Small intestine (tissue), 7 donors: Measurements from ENCODE around the gene DPP6. TPM values are rescaled to one million over a fixed set of nuclear protein-coding genes. Genes with fewer than 3 reads are reported as not detected.

Experiments
- DNase-seq, 2 donors: peaks; one replicate each; pipeline versions ENCODE4 v3.0.0 to v3.0.0-alpha.2; 2013
- FAIRE-seq: peaks from 2 replicates; lab custom pipeline; 2012; peaks lifted over from hg19 to GRCh38; lab: Jason Lieb, UNC
- H3K27ac ChIP-seq, 3 donors: one replicate each; pipeline ENCODE4 v1.5.1; 2013; ENCODE audit warnings: low read length in 2 of 3, mild to moderate bottlenecking in 2 of 3, control low read depth in 1 of 3, inconsistent platforms in 1 of 3, low read depth in 1 of 3, moderate library complexity in 1 of 3
- H3K27me3 ChIP-seq, 3 donors: one replicate each; pipeline ENCODE4 v1.6.1; 2013; ENCODE audit warnings: low read length in 3 of 3, inconsistent platforms in 1 of 3; ENCODE audit not compliant: control insufficient read depth in 3 of 3, insufficient read depth in 3 of 3
- H3K36me3 ChIP-seq, 3 donors: one replicate each; pipeline ENCODE4 v1.6.1; 2013; ENCODE audit warnings: low read length in 3 of 3, inconsistent platforms in 1 of 3, low read depth in 1 of 3, mild to moderate bottlenecking in 1 of 3, moderate library complexity in 1 of 3; ENCODE audit not compliant: control insufficient read depth in 3 of 3, insufficient read depth in 2 of 3
- H3K4me1 ChIP-seq, 3 donors: one replicate each; pipeline ENCODE4 v1.6.1; 2013; ENCODE audit warnings: low read length in 2 of 3, inconsistent platforms in 1 of 3, low read depth in 1 of 3, mild to moderate bottlenecking in 1 of 3, moderate library complexity in 1 of 3; ENCODE audit not compliant: control insufficient read depth in 3 of 3, insufficient read depth in 2 of 3
- H3K4me3 ChIP-seq, 3 donors: one replicate each; pipeline ENCODE4 v1.5.1; 2013; ENCODE audit warnings: low read length in 3 of 3, control low read depth in 1 of 3, inconsistent platforms in 1 of 3, low read depth in 1 of 3, mild to moderate bottlenecking in 1 of 3, moderate library complexity in 1 of 3
- H3K9me3 ChIP-seq, 2 donors: one replicate each; pipeline ENCODE4 v1.6.1; 2013; ENCODE audit warnings: low read depth in 1 of 2, low read length in 1 of 2; ENCODE audit not compliant: control insufficient read depth in 2 of 2, insufficient read depth in 1 of 2
- WGBS, 3 donors: extraction: QIAGEN DNeasy Blood & Tissue Kit; methylation state at CpG; one replicate each; pipeline ENCODE4 v1.1.7; 2013; 5-methylcytosine and 5-hydroxymethylcytosine counted together
- polyA plus RNA-seq, 4 donors: library from polyadenylated mRNA; stranded (reverse) in 3 of 4; unstranded in 1 of 4; fragments of 200-250 nt in 3 of 4; fragments of 120-200 nt in 1 of 4; gene quantifications; one replicate each; pipeline versions ENCODE4 v1.2.1 to v1.2.3, GENCODE V29; 2013
- donor health status: healthy with polysubstance abuse.
- donor health status: control.
- donor health status: control.
- donor health status: Bipolar disorder and iron deficiency.
- donor health status: healthy.

The DPP6 gene
- polyA plus RNA-seq, 4 donors, result 0.80 to 1.8 TPM; not detected in 2

- Histone ChIP-seq H3K27ac (no peak overlapping the region), H3K36me3 (no peaks in the 10 kb centered on the region), H3K27me3 (no peaks in the 10 kb centered on the region), H3K4me1 (no peaks in the 10 kb centered on the region), H3K4me3 (no peak overlapping the region), H3K9me3 (no peaks in the 10 kb centered on the region)
- 62 to 70% (median 69%) methylated on average over 3 of the region's 3 CpGs for WGBS, 3 donors
- DNase-seq (no peak), FAIRE-seq (no peak)
Measured at GRCh38 chr7:154610903-154611302, 558.7 kb downstream of the DPP6 start.

DNA sequence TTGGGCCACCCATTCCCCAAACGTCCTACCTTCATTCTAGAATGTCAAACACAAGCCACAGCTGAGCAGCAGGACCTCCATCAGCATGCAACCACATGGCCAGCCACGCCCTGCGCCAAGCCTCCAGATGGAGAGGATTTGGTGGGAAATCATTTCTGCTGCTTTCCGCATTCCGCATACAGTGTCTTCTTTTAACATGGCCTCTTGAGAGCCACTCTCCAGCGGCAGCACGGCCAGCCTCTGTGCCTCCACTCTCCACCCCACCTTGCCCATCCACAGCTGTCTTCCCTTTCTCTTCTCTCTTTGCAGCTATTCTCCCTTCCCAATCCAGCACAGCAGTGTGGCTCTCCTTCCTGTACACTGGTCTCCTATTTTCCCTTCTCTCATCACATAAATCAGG, 561.6 kb downstream of the DPP6 start:
- no peak for FAIRE-seq
- no peak for DNase-seq
- WGBS, 3 donors, result 80 to 86% (median 81%) methylated on average over 7 of the region's 7 CpGs

DNA sequence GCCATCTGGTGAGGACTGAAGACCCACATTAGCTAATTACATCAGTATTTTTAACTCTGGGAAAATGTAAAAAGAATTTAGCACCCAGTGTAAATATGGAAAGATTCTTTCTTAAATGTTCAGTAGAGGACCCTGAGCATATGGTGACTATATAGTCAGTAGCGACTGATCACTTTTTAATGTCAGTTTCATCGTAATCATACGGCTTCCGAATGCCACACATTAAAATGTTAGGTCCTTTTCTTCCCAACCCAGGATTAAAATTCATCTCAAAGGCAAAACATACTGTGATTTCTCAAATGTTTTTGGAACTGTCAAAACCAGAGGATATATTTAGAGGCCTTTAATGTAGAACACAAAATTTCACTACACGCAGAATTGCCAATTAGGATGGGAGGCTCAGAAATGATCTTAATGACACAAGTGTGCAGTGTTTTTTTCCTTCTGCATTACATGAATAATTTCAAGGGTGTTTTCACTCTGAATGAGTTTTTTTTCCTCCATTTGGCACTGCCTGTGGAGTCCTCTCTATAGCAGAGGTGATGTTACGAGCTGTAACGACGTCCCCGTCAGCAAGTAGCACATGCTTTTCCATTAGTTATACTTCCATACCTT, 568.0 kb downstream of the DPP6 start:
- 89 to 97% (median 96%) methylated on average over 9 of the region's 9 CpGs for WGBS, 3 donors
- Histone ChIP-seq H3K27me3 (no peaks in the 10 kb centered on the region), H3K27ac (no peak overlapping the region), H3K36me3 (no peaks in the 10 kb centered on the region), H3K4me3 (no peak overlapping the region), H3K4me1 (no peaks in the 10 kb centered on the region), H3K9me3 (no peaks in the 10 kb centered on the region)
- FAIRE-seq, result no peak
- DNase-seq, result no peak

More for the DNA sequence above, 561.6 kb downstream of the DPP6 start:
- Histone ChIP-seq H3K4me3 (no peak overlapping the region), H3K4me1 (no peaks in the 10 kb centered on the region), H3K27ac (no peak overlapping the region), H3K36me3 (no peaks in the 10 kb centered on the region), H3K27me3 (no peaks in the 10 kb centered on the region), H3K9me3 (no peaks in the 10 kb centered on the region)

DNA sequence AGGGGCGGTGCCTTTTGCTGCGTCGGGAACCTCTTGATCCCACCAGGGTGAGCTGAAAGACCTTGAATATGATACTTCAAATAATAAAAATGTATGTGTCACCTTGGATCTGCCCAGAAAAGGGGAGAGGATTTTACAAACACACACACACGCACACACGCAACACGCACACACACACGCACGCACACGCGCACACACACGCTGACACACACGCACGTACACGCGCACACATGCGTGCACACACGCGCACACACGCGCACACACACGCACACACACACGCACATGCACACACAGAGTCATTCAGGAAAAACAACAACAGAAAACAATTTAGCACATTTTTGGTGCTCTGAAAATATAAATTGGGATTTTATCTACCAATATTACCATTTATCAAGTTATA, 571.2 kb downstream of the DPP6 start:
- 91 to 94% (median 94%) methylated on average over 22 of the region's 22 CpGs for WGBS, 3 donors
- FAIRE-seq (no peak), DNase-seq (no peak)
- Histone ChIP-seq H3K4me1 (no peaks in the 10 kb centered on the region), H3K27ac (no peak overlapping the region), H3K27me3 (no peaks in the 10 kb centered on the region), H3K4me3 (no peak overlapping the region), H3K9me3 (no peaks in the 10 kb centered on the region), H3K36me3 (no peaks in the 10 kb centered on the region)

DNA sequence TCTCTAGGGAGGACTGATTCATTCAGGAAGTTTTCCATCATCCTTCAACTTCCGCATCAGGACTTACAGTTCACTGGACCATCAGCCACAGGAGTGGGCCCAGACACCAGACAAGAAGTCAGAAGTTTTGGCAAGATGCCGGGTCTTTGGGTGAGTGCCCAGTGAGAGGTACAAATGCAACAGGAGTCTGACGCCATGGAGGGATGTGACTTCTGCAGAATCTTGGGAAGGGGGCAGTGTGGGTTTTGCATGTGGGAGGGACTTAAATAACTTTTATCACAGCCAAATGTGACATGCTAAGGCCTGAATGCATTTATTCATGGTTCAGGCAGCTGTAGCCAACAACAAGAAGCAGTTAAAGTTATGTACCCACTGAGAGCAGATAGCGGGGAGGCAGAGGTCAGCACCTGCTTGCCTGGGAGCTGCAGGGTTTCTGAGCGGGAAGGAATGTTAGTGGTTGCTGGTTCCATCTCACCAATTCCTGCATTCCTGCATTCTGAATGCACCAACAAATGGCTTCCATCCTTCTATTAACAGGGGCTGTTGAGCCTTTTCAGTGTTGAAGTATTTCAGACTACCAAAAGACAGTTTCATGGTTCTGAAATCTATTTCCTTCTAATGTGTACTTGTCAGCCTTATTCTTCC, 575.6 kb downstream of the DPP6 start:
- Histone ChIP-seq H3K27ac (no peak overlapping the region), H3K36me3 (no peaks in the 10 kb centered on the region), H3K4me3 (no peak overlapping the region), H3K4me1 (no peaks in the 10 kb centered on the region), H3K27me3 (no peaks in the 10 kb centered on the region), H3K9me3 (peaks cover 0 to 2% of the 10 kb centered on the region in 2 donors)
- WGBS, 3 donors, result 64 to 87% (median 74%) methylated on average over 5 of the region's 5 CpGs
- DNase-seq, result no peak
- FAIRE-seq, result no peak

DNA sequence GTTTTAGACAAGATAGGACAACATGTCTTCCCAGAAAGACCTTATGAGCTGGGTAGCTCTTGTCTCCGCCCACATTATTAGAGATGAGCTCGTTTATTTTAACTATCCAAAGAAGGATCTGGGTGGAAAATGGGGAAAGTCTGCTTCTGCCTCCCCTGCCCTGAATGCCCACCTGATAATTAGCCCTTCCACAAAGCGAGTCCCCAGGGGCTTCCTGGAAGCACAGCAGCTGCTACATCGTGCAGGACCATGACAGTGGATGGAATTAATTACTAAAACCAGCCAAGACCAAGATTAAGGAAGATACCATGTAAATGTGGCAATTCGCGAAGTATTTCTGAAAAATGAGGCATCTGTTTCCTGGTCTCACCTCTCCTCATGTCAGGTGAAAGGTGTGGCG, 576.4 kb downstream of the DPP6 start:
- 51 to 74% (median 70%) methylated on average over 7 of the region's 7 CpGs for WGBS, 3 donors
- no peak for FAIRE-seq

DNA sequence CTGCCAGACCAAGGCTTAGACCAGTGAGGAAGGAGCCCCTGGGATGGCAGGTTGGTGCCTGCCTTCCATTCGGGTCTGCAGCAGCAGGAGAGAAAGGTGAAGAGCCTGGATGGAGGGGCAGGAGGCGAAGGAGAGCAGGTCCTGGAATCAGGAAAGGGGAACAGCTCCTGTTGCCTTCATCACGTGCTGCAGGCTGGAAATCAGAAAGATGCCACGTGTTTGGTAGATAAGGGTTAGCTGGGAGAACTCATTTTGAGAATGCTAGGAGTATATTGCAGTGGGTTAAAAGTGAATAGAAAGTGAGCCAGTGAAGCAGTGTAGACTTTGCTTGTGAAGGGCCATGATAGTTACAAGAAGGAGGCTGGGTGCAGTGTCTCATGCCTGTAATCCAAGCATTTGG, 579.0 kb downstream of the DPP6 start:
- no peak for FAIRE-seq

More for the DNA sequence above, 576.4 kb downstream of the DPP6 start:
- H3K27me3 ChIP-seq, result no peaks in the 10 kb centered on the region
- DNase-seq, result no peak
- H3K27ac ChIP-seq, result no peak overlapping the region
- no peaks in the 10 kb centered on the region for H3K36me3 ChIP-seq
- no peaks in the 10 kb centered on the region for H3K4me1 ChIP-seq
- peaks cover 0 to 2% of the 10 kb centered on the region in 2 donors for H3K9me3 ChIP-seq
- no peak overlapping the region for H3K4me3 ChIP-seq

DNA sequence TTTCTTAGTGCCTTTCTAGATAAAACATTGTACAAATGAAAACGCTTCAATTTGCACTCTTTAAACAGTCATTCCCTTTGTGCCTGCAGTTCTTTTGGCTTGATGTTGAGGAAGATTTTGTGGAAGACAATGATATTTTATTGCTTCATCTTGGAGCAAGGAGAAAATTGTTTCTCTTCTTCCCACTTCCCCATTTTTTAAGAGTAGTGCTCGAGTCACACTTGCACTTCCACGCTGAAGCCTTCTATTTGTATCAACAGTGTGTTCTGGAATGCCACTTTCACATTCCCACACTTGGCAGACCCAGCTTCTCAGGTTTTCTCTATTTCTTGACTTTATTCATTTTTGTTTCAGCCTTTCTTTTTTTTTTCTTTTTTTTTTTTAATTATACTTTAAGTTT, 581.4 kb downstream of the DPP6 start:
- DNase-seq, result no peak
- Histone ChIP-seq H3K27ac (no peak overlapping the region), H3K4me1 (no peaks in the 10 kb centered on the region), H3K27me3 (no peaks in the 10 kb centered on the region), H3K9me3 (peaks cover 2 to 21% of the 10 kb centered on the region in 2 donors), H3K36me3 (no peaks in the 10 kb centered on the region), H3K4me3 (no peak overlapping the region)
- FAIRE-seq, result no peak
- 77 to 91% (median 88%) methylated on average over 3 of the region's 3 CpGs for WGBS, 3 donors

More for the DNA sequence above, 579.0 kb downstream of the DPP6 start:
- no peak for DNase-seq
- Histone ChIP-seq H3K9me3 (peaks cover 2 to 9% of the 10 kb centered on the region in 2 donors), H3K4me3 (no peak overlapping the region), H3K27me3 (no peaks in the 10 kb centered on the region), H3K27ac (no peak overlapping the region), H3K4me1 (no peaks in the 10 kb centered on the region), H3K36me3 (no peaks in the 10 kb centered on the region)
- 46 to 62% (median 51%) methylated on average over 4 of the region's 4 CpGs for WGBS, 3 donors
